ENCODE measurements around the gene MAST2.

The MAST2 gene

DNA sequence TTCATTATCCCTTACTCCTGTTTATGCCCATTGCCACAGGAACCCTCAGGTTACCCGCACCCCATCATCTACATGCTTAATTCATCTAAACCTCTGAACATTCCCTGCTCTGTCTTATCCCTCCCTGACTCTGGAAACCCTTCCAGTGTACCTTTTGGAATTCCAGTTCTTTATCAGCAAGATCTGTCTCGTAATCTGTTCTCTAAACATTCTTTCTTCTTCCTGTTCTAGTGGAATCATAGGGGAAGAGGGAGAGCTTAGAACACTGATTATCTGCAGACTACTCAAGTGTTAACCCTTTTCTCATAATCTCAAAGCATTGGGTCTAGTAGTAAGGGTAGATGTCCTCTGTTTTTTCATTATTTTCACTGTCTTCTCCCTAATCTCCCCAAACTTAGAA is 169.2 kb downstream of the MAST2 start:
- no peak overlapping the region for H3K23ac ChIP-seq (ENCODE audit: low read length)
- no CpG with 5 or more reads among the region's 2 CpGs for WGBS (ENCODE audit: extremely low coverage, insufficient coverage, insufficient read length)
- no peak overlapping the region for H3K4me3 ChIP-seq (ENCODE audit: low read depth, low read length)
- H2BK12ac ChIP-seq (ENCODE audit: low read length): no peak overlapping the region
- H2AK5ac ChIP-seq (ENCODE audit: low read length): no peak overlapping the region
- H3K36me3 ChIP-seq (ENCODE audit: control insufficient read depth in 1 of 2, insufficient read depth in 2 of 2, low read length in 2 of 2): peaks cover 2 to 4% of the 10 kb centered on the region in 2 experiments
- no peak overlapping the region for H2BK120ac ChIP-seq (ENCODE audit: insufficient read depth, low read length, poor library complexity)
- H4K8ac ChIP-seq (ENCODE audit: low read depth, low read length): no peak overlapping the region
- no peak overlapping the region for H3K9ac ChIP-seq (ENCODE audit: low read length)
- H4K12ac ChIP-seq (ENCODE audit: low read depth, low read length): no peak overlapping the region
- H2AFZ ChIP-seq (ENCODE audit: insufficient read depth, low read length, poor library complexity): no peak overlapping the region
- no peak overlapping the region for H3K4ac ChIP-seq (ENCODE audit: low read depth, low read length)
- H3K79me1 ChIP-seq (ENCODE audit: low read length): no peaks in the 10 kb centered on the region
- no peak overlapping the region for H3K4me2 ChIP-seq (ENCODE audit: low read length)
- no peak overlapping the region for H2BK5ac ChIP-seq (ENCODE audit: low read depth, low read length, poor library complexity)
- H3K27me3 ChIP-seq (ENCODE audit: insufficient read depth, low read length): no peaks in the 10 kb centered on the region
- no peaks in the 10 kb centered on the region for H3K79me2 ChIP-seq (ENCODE audit: control insufficient read depth, insufficient read depth, low read length, poor library complexity)
- peak in 1 of 2 donors; percentile 73 for DNase-seq
- no peak overlapping the region for H3K18ac ChIP-seq (ENCODE audit: low read length)
- H3K9me3 ChIP-seq (ENCODE audit: insufficient read depth, low read depth, low read length): peaks cover 2% of the 10 kb centered on the region
- no peak overlapping the region for H3K14ac ChIP-seq (ENCODE audit: low read length)
- H3K4me1 ChIP-seq (ENCODE audit: control insufficient read depth in 1 of 2, insufficient read depth in 2 of 2, low read length in 2 of 2): peaks cover 7 to 8% of the 10 kb centered on the region in 2 experiments
- H3K27ac ChIP-seq (ENCODE audit: low read depth, low read length): no peak overlapping the region
- no peak overlapping the region for H4K91ac ChIP-seq (ENCODE audit: low read depth, low read length)

DNA sequence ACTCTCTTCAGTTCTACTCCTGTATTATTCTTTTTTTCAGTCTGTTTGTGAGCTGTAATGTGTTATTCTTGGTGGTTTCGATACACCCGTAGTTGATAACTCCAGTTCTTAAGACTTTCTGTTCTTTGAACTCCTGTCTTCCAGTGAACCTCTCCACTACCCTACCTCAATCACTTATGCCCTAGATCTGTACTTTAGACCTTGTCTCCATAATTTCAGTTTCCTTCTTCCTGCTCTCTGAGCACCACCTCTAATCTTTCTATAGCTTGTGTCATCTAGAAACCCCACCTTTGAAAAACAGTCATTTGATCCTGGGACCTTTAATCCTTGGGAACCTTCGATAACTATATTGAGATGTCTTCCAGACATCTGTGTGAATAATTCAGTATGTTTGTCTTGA is 169.7 kb downstream of the MAST2 start:
- Histone ChIP-seq H2BK120ac (ENCODE audit: insufficient read depth, low read length, poor library complexity) (no peak overlapping the region), H3K36me3 (ENCODE audit: control insufficient read depth in 1 of 2, insufficient read depth in 2 of 2, low read length in 2 of 2) (peaks cover 2 to 4% of the 10 kb centered on the region in 2 experiments), H3K9ac (ENCODE audit: low read length) (no peak overlapping the region), H3K27ac (ENCODE audit: low read depth, low read length) (no peak overlapping the region), H3K79me1 (ENCODE audit: low read length) (no peaks in the 10 kb centered on the region), H3K14ac (ENCODE audit: low read length) (no peak overlapping the region), H3K4ac (ENCODE audit: low read depth, low read length) (no peak overlapping the region), H2AFZ (ENCODE audit: insufficient read depth, low read length, poor library complexity) (no peak overlapping the region), H4K91ac (ENCODE audit: low read depth, low read length) (no peak overlapping the region), H2BK5ac (ENCODE audit: low read depth, low read length, poor library complexity) (no peak overlapping the region), H3K4me2 (ENCODE audit: low read length) (no peak overlapping the region), H4K12ac (ENCODE audit: low read depth, low read length) (no peak overlapping the region), H3K79me2 (ENCODE audit: control insufficient read depth, insufficient read depth, low read length, poor library complexity) (no peaks in the 10 kb centered on the region), H2BK12ac (ENCODE audit: low read length) (no peak overlapping the region), H3K23ac (ENCODE audit: low read length) (no peak overlapping the region), H3K4me1 (ENCODE audit: control insufficient read depth in 1 of 2, insufficient read depth in 2 of 2, low read length in 2 of 2) (peaks cover 7 to 8% of the 10 kb centered on the region in 2 experiments), H4K8ac (ENCODE audit: low read depth, low read length) (no peak overlapping the region), H2AK5ac (ENCODE audit: low read length) (no peak overlapping the region), H3K27me3 (ENCODE audit: insufficient read depth, low read length) (no peaks in the 10 kb centered on the region), H3K9me3 (ENCODE audit: insufficient read depth, low read depth, low read length) (peaks cover 2% of the 10 kb centered on the region), H3K18ac (ENCODE audit: low read length) (no peak overlapping the region), H3K4me3 (ENCODE audit: low read depth, low read length) (no peak overlapping the region)
- no CpG with 5 or more reads among the region's 3 CpGs for WGBS (ENCODE audit: extremely low coverage, insufficient coverage, insufficient read length)
- no peak for DNase-seq

DNA sequence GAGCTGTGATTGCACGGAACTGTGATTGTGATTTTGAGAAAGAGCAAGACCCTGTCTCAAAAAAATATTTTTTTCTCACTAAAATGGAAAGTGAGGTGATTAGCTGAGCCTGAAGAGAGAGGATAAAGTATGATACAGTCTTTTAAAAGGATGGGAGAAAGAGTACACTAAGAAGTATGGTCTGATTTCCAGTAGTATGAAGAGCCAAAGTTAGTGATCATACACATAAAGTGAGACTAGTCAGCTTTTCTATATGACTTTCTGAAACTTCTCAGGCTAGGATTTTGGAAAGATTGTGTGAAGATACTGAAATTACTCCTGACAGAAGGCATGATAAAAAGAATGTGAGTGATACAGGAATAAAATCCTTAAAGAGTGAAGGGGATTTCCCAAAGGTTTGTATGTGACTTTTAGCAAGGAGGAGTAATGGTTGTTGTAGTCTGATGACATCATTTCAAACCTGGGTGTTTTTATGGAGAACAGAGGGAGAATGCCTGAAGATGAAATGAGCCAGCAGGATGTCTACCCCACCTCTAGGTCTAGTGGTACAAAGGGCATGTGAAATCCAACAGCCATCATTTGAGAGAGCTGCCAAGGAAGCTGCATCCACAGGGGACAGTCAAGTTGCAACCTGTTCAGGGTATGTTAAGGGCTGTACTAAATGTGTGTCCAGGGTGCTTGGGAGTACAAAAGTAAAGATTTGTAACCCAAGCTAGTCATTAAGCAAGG is 171.3 kb downstream of the MAST2 start:
- Histone ChIP-seq H3K9ac (ENCODE audit: low read length) (no peak overlapping the region), H2AFZ (ENCODE audit: insufficient read depth, low read length, poor library complexity) (no peak overlapping the region), H3K14ac (ENCODE audit: low read length) (no peak overlapping the region), H3K4ac (ENCODE audit: low read depth, low read length) (no peak overlapping the region), H3K4me3 (ENCODE audit: low read depth, low read length) (no peak overlapping the region), H2BK5ac (ENCODE audit: low read depth, low read length, poor library complexity) (no peak overlapping the region), H3K4me1 (ENCODE audit: control insufficient read depth in 1 of 2, insufficient read depth in 2 of 2, low read length in 2 of 2) (peaks cover 7 to 8% of the 10 kb centered on the region in 2 experiments), H4K8ac (ENCODE audit: low read depth, low read length) (no peak overlapping the region), H3K79me2 (ENCODE audit: control insufficient read depth, insufficient read depth, low read length, poor library complexity) (no peaks in the 10 kb centered on the region), H2BK120ac (ENCODE audit: insufficient read depth, low read length, poor library complexity) (no peak overlapping the region), H3K27ac (ENCODE audit: low read depth, low read length) (no peak overlapping the region), H3K23ac (ENCODE audit: low read length) (no peak overlapping the region), H3K27me3 (ENCODE audit: insufficient read depth, low read length) (no peaks in the 10 kb centered on the region), H3K79me1 (ENCODE audit: low read length) (no peaks in the 10 kb centered on the region), H3K36me3 (ENCODE audit: control insufficient read depth in 1 of 2, insufficient read depth in 2 of 2, low read length in 2 of 2) (peaks cover 2% of the 10 kb centered on the region in 2 experiments), H3K9me3 (ENCODE audit: insufficient read depth, low read depth, low read length) (peaks cover 2% of the 10 kb centered on the region), H4K91ac (ENCODE audit: low read depth, low read length) (no peak overlapping the region), H3K18ac (ENCODE audit: low read length) (no peak overlapping the region), H4K12ac (ENCODE audit: low read depth, low read length) (no peak overlapping the region), H3K4me2 (ENCODE audit: low read length) (no peak overlapping the region), H2BK12ac (ENCODE audit: low read length) (no peak overlapping the region), H2AK5ac (ENCODE audit: low read length) (no peak overlapping the region)
- WGBS (ENCODE audit: extremely low coverage, insufficient coverage, insufficient read length): no CpG with 5 or more reads among the region's 1 CpG
- no peak for DNase-seq

DNA sequence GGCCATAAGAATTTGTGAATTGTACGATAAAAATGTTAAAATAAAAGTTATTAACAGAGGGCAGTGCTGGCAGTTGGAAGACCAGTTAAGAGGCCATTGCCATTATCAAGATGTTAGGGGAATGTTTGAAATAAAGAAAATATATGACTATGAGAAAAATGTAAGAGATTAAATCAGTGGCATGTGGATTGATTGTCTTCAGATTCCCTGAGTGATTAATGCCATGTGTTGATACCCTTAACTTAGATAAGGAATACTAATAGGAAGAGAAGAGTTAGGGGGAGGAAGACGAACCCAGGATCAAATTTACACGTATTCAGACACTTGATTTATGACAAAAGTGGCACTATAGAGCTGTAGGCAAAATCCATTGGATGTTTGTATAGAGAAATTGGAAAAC is 173.2 kb downstream of the MAST2 start:
- Histone ChIP-seq H2BK120ac (ENCODE audit: insufficient read depth, low read length, poor library complexity) (no peak overlapping the region), H3K14ac (ENCODE audit: low read length) (no peak overlapping the region), H3K18ac (ENCODE audit: low read length) (no peak overlapping the region), H4K8ac (ENCODE audit: low read depth, low read length) (no peak overlapping the region), H3K36me3 (ENCODE audit: control insufficient read depth in 1 of 2, insufficient read depth in 2 of 2, low read length in 2 of 2) (peaks cover 4 to 5% of the 10 kb centered on the region in 2 experiments), H3K27ac (ENCODE audit: low read depth, low read length) (no peak overlapping the region), H4K12ac (ENCODE audit: low read depth, low read length) (no peak overlapping the region), H2AFZ (ENCODE audit: insufficient read depth, low read length, poor library complexity) (no peak overlapping the region), H3K4ac (ENCODE audit: low read depth, low read length) (no peak overlapping the region), H2BK5ac (ENCODE audit: low read depth, low read length, poor library complexity) (no peak overlapping the region), H3K27me3 (ENCODE audit: insufficient read depth, low read length) (no peaks in the 10 kb centered on the region), H3K9ac (ENCODE audit: low read length) (no peak overlapping the region), H3K79me2 (ENCODE audit: control insufficient read depth, insufficient read depth, low read length, poor library complexity) (no peaks in the 10 kb centered on the region), H3K4me3 (ENCODE audit: low read depth, low read length) (no peak overlapping the region), H3K23ac (ENCODE audit: low read length) (no peak overlapping the region), H3K9me3 (ENCODE audit: insufficient read depth, low read depth, low read length) (peaks cover 4% of the 10 kb centered on the region), H4K91ac (ENCODE audit: low read depth, low read length) (no peak overlapping the region), H2AK5ac (ENCODE audit: low read length) (no peak overlapping the region), H3K4me1 (ENCODE audit: control insufficient read depth in 1 of 2, insufficient read depth in 2 of 2, low read length in 2 of 2) (peaks cover 7 to 8% of the 10 kb centered on the region in 2 experiments), H3K79me1 (ENCODE audit: low read length) (no peaks in the 10 kb centered on the region), H3K4me2 (ENCODE audit: low read length) (no peak overlapping the region), H2BK12ac (ENCODE audit: low read length) (no peak overlapping the region)
- WGBS (ENCODE audit: extremely low coverage, insufficient coverage, insufficient read length): no CpG with 5 or more reads among the region's 3 CpGs
- DNase-seq: peak in 1 of 2 donors; percentile 21
